Gastrocnemius medialis (tissue), 4 donors: ENCODE results near the gene CEACAM21.

Experiments used
- CTCF ChIP-seq, 5 experiments: fragments of 450-650 bp in 3 of 5; fragments of 200-600 bp in 2 of 5; sonication (generic) in 2 of 5; IDR thresholded peaks in 4 of 5; conservative IDR thresholded peaks in 1 of 5; 1 replicate in 4 of 5; 2 replicates in 1 of 5; pipeline ENCODE4 v1.5.1; 2016 to 2019; ENCODE audit warnings: antibody characterized with exemption in 5 of 5, mild to moderate bottlenecking in 3 of 5, moderate library complexity in 3 of 5
- POLR2A ChIP-seq, 2 donors: fragments of 450-650 bp; IDR thresholded peaks; one replicate each; pipeline ENCODE4 v1.6.1; 2017; ENCODE audit warnings: antibody characterized with exemption in 2 of 2, mild to moderate bottlenecking in 2 of 2, moderate library complexity in 2 of 2

- TF ChIP-seq CTCF (IDR thresholded peaks at IDR 0.05 in 4 of 5, conservative IDR thresholded peaks at IDR 0.05 in 1 of 5): no peak
- no peak for TF ChIP-seq POLR2A (IDR thresholded peaks at IDR 0.05)
Measured at GRCh38 chr19:41587838-41588210, 11.9 kb downstream of the CEACAM21 start.
